IPS-15b (cell line): ENCODE results near the gene DNASE1.
"Not testable (repeated sequence)": the region's sequence is repeated elsewhere in the genome, so short reads cannot be mapped to it uniquely, and the experiment has no call there.

Experiments
- H3K27me3 ChIP-seq: one replicate; pipeline ENCODE4 v1.6.1; 2013; ENCODE audit warnings: low read length; ENCODE audit not compliant: control insufficient read depth, insufficient read depth
- H3K36me3 ChIP-seq: one replicate; pipeline ENCODE4 v1.6.1; 2013; ENCODE audit warnings: low read length; ENCODE audit not compliant: control insufficient read depth, insufficient read depth
- H3K4me1 ChIP-seq: one replicate; pipeline ENCODE4 v1.6.1; 2013; ENCODE audit warnings: mild to moderate bottlenecking, low read length; ENCODE audit not compliant: control insufficient read depth, insufficient read depth
- H3K4me3 ChIP-seq: one replicate; pipeline ENCODE4 v1.5.1; 2013; ENCODE audit warnings: low read depth, low read length
- H3K9ac ChIP-seq: one replicate; pipeline ENCODE4 v1.6.1; 2013; ENCODE audit warnings: low read depth, mild to moderate bottlenecking, low read length
- H3K9me3 ChIP-seq: one replicate; pipeline ENCODE4 v1.6.1; 2013; ENCODE audit warnings: mild to moderate bottlenecking, low read length; ENCODE audit not compliant: control insufficient read depth, insufficient read depth

Gene DNASE1, protein sequence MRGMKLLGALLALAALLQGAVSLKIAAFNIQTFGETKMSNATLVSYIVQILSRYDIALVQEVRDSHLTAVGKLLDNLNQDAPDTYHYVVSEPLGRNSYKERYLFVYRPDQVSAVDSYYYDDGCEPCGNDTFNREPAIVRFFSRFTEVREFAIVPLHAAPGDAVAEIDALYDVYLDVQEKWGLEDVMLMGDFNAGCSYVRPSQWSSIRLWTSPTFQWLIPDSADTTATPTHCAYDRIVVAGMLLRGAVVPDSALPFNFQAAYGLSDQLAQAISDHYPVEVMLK

DNA sequence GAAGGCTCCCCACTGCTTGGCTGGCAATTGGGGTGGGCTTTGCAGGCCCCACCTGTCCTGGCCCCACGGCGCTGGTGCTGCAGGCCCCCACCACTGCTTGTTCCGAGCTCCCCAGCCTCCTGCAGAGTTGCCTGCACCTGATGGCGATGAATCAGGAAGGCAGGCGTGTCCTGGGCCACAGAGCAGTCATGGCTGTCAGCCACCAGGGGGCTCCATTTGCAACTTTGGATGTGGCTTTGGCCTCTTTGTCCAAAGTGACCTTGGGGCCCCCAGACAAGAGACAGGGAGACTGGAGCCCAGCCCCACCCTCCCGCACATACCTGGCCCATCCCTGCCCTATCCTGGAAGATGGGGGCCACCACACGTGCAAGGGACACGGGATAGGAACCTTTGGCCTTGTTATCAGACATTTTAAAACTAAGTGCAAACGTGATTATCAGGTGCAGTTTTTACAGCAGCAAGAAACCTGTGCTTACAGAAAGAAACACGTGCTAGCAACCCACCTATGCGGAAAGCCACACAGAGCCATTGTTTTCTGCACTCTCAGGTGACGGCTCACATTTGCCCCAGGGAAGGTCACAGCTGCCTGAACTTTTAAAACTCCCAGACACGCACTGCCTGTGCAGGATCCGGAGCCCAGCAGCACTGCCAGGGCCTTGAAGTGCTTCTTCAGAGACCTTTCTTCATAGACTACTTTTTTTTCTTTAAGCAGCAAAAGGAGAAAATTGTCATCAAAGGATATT, at the start of gene DNASE1:
DNASE1 (plus strand) TSS at position 443 of the 743 bp plus-strand sequence. CDS start 683 bp downstream, outside the sequence.
- H3K36me3 ChIP-seq, result peaks cover 45% of the 10 kb centered on the region
- H3K4me1 ChIP-seq, result peaks cover 5% of the 10 kb centered on the region
- no peak within 1 kb of the TSS for H3K4me3 ChIP-seq
- no peaks in the 10 kb centered on the region for H3K9me3 ChIP-seq
- H3K9ac ChIP-seq, result no peak within 1 kb of the TSS
- no peaks in the 10 kb centered on the region for H3K27me3 ChIP-seq

DNA sequence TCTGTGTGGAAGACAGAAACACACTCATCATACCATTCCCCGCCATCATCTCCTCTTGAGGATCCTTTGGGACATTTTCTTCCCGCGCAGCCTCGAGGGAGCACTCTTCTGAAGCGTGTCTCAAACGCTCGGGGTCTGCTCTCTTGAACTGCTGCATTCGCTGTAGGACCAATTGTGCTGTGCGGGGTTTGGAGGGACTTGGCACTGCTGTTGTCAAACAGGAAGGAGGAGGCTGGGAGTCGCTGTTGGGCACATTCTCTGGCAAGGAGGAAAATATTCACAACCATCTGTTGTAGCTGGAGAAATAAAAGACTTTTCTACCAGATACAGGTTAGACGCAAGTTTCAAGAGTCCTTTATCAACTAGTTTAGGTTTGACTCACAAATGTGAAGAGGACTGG, 48.0 kb upstream of the DNASE1 start:
- Histone ChIP-seq H3K9me3 (no peaks in the 10 kb centered on the region), H3K9ac (no peak overlapping the region), H3K4me3 (no peak overlapping the region), H3K27me3 (no peaks in the 10 kb centered on the region), H3K4me1 (peaks cover 4% of the 10 kb centered on the region), H3K36me3 (peaks cover 11% of the 10 kb centered on the region)

DNA sequence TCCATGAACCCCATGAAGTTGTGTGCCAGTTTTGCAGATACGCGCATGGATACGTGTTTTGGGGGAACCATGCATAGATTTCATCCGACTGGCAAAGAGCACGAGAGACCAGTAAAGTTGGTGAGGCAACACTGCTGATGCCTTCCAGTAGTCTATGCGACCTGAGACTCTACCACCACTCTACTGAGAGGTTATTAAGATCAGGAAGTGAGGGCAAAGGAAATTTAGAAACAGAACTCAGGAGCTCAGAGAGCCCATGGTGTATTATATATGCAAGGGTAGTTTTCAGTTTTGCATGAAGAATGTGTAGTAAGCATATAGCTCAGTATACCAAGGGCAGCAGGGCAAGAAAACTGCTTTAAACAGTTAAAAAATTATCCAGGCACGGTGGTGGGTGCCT, 47.3 kb upstream of the DNASE1 start:
- peaks cover 4% of the 10 kb centered on the region for H3K4me1 ChIP-seq
- H3K9ac ChIP-seq, result no peak overlapping the region
- H3K4me3 ChIP-seq, result no peak overlapping the region
- H3K27me3 ChIP-seq, result no peaks in the 10 kb centered on the region
- H3K9me3 ChIP-seq, result no peaks in the 10 kb centered on the region
- peaks cover 10% of the 10 kb centered on the region for H3K36me3 ChIP-seq

DNA sequence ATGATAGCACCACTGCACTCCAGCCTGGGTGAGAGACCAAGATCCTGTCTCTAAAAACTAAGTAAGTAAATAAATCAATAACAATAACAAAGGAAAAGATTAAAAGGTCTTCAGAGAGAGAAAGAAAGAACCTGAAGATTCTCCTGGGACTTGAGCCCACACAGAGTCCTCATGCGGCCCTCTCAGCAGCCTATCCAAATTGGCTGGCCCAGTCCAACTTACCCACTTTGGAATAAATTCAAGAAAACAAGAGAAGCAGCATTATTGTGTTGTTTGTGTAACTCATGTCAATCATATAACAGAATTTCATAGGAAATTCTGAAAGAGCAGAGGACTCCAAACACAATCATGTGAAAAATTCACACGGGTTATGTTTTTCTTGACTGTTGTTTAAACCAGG, 46.9 kb upstream of the DNASE1 start:
- H3K4me3 ChIP-seq, result no peak overlapping the region

DNA sequence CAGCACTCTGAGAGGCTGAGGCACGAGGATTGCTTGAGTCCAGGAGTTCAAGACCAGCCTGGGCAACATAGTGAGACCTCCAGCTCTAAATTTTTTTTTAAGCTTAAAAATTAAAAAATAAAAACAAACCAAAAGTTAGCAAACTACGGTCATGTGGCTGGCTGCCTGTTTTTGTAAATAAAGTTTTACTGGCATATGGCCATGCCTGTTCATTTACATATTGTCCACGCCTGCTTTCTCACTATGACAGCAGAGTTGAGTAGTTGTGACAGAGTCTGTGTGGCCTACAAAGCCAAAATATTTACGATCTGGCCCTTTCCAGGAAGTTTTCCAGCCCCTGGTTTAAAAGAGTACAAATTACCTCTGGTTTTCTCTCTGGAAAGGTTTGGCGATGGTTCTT, 46.4 kb upstream of the DNASE1 start:
- H3K4me3 ChIP-seq, result no peak overlapping the region
- H3K9me3 ChIP-seq, result no peaks in the 10 kb centered on the region
- peaks cover 8% of the 10 kb centered on the region for H3K4me1 ChIP-seq
- H3K36me3 ChIP-seq, result peaks cover 3% of the 10 kb centered on the region
- H3K27me3 ChIP-seq, result no peaks in the 10 kb centered on the region
- no peak overlapping the region for H3K9ac ChIP-seq

More for the DNA sequence above, 46.9 kb upstream of the DNASE1 start:
- no peaks in the 10 kb centered on the region for H3K27me3 ChIP-seq
- H3K36me3 ChIP-seq, result peaks cover 6% of the 10 kb centered on the region
- H3K9ac ChIP-seq, result no peak overlapping the region
- H3K4me1 ChIP-seq, result peaks cover 4% of the 10 kb centered on the region
- no peaks in the 10 kb centered on the region for H3K9me3 ChIP-seq

DNA sequence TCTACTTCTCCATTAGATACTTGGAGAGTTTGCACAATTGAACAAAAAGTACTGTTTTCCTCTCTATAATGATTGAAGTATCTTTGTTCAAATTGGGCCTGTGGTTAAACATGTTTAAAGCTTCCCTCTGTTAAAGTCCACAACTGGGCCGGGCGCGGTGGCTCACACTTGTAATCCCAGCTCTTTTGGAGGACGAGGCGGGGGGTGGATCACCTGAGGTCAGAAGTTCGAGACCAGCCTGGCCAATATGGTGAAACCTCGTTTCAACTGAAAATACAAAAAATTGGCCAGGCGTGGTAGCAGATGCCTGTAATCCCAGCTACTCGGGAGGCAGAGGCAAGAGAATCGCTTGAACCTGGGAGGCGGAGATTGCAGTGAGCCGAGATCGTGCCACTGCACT, 45.5 kb upstream of the DNASE1 start:
- not testable (repeated sequence) for H3K36me3 ChIP-seq, H3K4me3 ChIP-seq, H3K27me3 ChIP-seq, H3K4me1 ChIP-seq, H3K9ac ChIP-seq, H3K9me3 ChIP-seq

DNA sequence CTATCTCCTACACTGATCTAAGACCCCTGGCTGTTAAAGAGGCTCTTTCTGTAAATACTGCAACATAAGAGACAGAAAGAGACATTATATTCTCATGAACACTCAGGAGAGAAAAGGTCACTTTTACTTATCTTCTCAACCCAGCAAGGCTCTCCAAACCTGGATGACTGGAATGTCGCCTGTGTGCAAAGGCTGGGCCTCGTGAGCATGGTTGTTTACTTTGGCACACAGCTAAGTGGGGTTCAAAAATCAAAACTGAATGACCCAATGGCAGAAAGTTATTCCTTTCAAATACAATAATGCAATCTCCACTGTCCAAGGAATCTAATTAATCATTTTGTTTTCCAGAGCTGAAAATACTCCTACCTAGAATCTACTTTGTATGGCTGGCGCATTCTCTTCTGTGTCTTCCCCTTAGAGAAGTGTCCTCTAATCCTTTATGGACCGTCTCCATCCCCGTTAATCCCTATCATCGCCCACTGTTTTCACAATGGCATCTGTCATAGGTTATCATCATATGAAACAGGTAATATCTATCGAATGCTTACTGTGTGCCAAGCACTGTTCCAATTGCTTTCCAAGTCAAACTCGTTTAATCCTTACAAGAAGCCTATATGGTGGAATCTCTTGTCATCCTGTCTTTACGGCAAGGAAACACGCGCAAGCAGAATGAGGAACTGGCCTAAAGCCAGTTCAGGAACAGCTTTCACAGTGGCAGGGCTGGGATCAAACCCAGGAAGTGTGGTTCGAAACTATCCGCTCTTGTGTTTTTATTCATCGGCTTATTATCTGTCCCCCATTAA, 44.4 kb upstream of the DNASE1 start:
- Histone ChIP-seq H3K27me3 (no peaks in the 10 kb centered on the region), H3K9ac (peak overlapping the region; percentile 70), H3K4me1 (peaks cover 8% of the 10 kb centered on the region), H3K9me3 (no peaks in the 10 kb centered on the region), H3K4me3 (peak overlapping the region; percentile 98), H3K36me3 (peaks cover 3% of the 10 kb centered on the region)

DNA sequence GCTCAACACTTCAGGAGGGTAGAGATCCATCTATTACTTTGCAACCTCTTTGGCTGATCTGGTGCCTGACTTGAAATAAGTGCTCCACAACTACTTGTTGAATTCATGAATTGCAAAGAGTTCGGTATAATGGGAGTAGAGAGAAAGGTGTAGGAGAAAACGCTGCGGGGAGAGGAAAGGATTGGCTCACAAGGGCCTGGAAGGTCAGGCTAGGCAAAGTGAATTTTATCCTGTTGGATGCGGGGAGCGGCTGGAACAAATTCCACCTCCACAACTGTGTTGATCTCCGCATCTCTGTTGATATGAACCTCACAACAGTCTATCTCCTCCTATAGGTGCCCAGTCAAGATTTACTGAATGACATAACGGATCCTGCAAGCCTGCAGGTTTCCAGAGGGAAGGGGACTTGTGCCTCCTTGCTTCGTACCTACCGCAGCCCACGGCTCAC, 43.8 kb upstream of the DNASE1 start:
- Histone ChIP-seq H3K4me3 (peak overlapping the region; percentile 98), H3K36me3 (peaks cover 3% of the 10 kb centered on the region), H3K27me3 (no peaks in the 10 kb centered on the region), H3K9ac (peak overlapping the region; percentile 70), H3K4me1 (peaks cover 8% of the 10 kb centered on the region), H3K9me3 (no peaks in the 10 kb centered on the region)

DNA sequence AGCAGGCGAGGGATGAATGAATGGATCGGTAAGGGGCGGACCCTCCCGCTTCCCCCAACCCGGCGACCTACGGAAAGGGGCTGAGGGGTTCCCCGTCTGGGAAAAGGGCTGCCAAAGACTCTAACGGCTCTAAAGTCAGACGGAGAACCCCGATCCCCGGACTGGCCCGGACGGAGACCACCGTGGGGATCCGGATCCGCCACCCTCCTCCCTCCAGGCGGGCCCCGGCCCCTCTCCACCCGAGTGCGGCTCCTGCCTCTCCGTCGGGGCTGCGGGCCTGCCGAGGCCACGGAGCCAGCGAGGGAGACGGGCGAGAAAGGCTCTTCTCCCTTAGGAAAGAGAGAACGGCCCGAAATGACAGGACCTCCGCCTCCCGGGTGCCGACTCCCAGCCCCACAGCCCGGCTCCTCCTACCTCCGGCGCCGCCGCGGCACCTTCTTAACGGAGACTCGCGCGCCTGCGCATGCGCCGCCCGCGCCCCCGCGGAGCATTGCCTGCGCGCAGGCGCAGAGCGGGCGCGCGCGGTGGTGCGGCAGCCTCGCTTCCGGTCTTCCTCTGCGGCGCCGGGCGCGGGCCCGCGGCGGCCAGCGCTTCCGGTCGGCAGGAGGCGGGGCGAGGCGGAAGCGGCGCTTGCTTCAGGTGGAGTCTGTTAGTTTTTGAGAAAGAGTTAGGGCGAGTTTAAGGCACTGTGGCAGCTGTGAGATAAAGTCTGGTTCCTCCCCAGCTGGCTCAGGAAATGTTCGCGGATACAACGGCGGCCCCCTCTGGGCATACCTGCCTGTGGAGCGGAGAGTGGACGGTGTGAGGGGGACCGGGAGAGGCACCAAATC, 43.1 kb upstream of the DNASE1 start, which contains the start of gene SLX4:
SLX4 (minus strand) TSS at position 461 of the 830 bp plus-strand sequence. CDS start 2,642 bp downstream, outside the sequence.
- H3K4me1 ChIP-seq, result peaks cover 8% of the 10 kb centered on the region

DNA sequence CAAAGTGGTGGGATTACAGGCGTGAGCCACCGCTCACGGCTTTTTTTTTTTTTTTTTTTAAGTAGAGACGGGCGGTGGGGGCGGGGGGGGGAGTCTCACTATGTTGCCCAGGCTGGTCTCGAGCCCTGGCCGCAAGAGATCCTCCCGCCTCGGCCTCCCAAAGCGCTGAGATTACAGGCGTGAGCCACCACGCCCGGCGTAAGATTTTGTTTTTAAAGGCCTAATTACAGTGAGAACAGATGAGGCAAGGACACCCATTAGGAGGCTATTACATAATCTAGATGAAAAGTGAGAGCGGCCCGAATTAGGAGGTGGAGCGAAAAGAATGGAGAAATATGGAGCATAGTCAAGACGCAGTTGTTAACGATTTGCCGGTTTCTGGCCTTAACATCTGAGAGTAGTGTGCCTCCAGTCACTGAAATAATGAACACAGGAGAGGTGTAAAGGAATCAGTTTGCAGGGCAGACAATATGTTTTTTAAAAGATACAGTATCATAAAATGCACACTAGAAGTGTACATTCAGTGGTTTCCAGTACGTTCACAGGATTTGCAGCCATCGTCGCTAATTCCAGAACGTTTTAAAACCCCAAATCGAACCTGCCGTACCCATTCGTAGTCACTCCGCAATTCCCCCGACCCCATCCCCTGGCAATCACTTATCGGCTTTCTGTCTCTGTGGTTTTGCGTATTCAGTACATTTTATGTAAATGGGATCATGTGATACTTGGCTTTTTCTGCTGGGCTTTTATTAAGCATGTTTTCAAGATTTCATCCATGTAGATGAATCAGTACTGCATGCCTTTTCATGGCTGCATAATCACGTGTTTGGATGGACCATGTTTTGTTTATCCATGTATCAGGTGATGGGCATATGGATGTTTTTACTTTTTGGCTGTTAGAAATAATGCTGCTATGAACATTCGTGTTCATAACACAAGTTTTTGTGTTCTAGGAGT, 41.7 kb upstream of the DNASE1 start:
- Histone ChIP-seq H3K36me3 (no peaks in the 10 kb centered on the region), H3K4me3 (peak overlapping the region; percentile 98), H3K4me1 (peaks cover 8% of the 10 kb centered on the region), H3K9ac (no peak overlapping the region), H3K9me3 (no peaks in the 10 kb centered on the region), H3K27me3 (no peaks in the 10 kb centered on the region)

More for the DNA sequence above, 43.1 kb upstream of the DNASE1 start, which contains the start of gene SLX4:
- Histone ChIP-seq H3K4me3 (peak within 1 kb of the TSS; percentile 98), H3K9ac (peak within 1 kb of the TSS; percentile 85), H3K9me3 (no peaks in the 10 kb centered on the region), H3K36me3 (peaks cover 2% of the 10 kb centered on the region), H3K27me3 (no peaks in the 10 kb centered on the region)
